Loucy (cell line): ENCODE measurements around the gene IL20RB.

Source experiments
- EZH2phosphoT487 ChIP-seq: fragments of 200-600 bp; IDR thresholded peaks from 2 replicates; pipeline ENCODE4 v1.6.1; 2018; ENCODE audit warnings: antibody characterized with exemption, mild to moderate bottlenecking, moderate library complexity, borderline replicate concordance
- TF ChIP-seq, protein P1 (sequence below): fragments of 200-600 bp; sonication (generic); conservative IDR thresholded peaks from 2 replicates; pipeline ENCODE4 v1.5.1; 2014; ENCODE audit warnings: mild to moderate bottlenecking, antibody characterized with exemption, low read length

GRCh38 chr3:137024348-137024747, 66.6 kb downstream of the IL20RB start:
- TF ChIP-seq, protein P1, sequence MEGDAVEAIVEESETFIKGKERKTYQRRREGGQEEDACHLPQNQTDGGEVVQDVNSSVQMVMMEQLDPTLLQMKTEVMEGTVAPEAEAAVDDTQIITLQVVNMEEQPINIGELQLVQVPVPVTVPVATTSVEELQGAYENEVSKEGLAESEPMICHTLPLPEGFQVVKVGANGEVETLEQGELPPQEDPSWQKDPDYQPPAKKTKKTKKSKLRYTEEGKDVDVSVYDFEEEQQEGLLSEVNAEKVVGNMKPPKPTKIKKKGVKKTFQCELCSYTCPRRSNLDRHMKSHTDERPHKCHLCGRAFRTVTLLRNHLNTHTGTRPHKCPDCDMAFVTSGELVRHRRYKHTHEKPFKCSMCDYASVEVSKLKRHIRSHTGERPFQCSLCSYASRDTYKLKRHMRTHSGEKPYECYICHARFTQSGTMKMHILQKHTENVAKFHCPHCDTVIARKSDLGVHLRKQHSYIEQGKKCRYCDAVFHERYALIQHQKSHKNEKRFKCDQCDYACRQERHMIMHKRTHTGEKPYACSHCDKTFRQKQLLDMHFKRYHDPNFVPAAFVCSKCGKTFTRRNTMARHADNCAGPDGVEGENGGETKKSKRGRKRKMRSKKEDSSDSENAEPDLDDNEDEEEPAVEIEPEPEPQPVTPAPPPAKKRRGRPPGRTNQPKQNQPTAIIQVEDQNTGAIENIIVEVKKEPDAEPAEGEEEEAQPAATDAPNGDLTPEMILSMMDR = no peak
- no peak for TF ChIP-seq EZH2phosphoT487
